H7 (cell line): ENCODE measurements around the gene PDCD10. TPM values are rescaled to one million over a fixed set of nuclear protein-coding genes. Genes with fewer than 3 reads are reported as not detected.

Experiments used
- DNase-seq: peaks from one replicate; pipeline ENCODE4 v3.0.0; 2012
- H3K27me3 ChIP-seq: 2 replicates; pipeline ENCODE4 v1.6.0; 2011; ENCODE audit warnings: mild to moderate bottlenecking, low read length; ENCODE audit not compliant: control insufficient read depth, insufficient read depth
- H3K36me3 ChIP-seq: replicated peaks from 2 replicates; pipeline ENCODE4 v1.5.1; 2011; ENCODE audit warnings: low read length; ENCODE audit not compliant: control insufficient read depth, insufficient read depth
- H3K4me3 ChIP-seq: 2 replicates; pipeline ENCODE4 v1.5.1; 2011; ENCODE audit warnings: low read depth, mild to moderate bottlenecking, control low read depth, low read length, moderate library complexity; ENCODE audit not compliant: insufficient read depth
- total RNA-seq: library from RNA; depleted of rRNA; stranded (reverse); fragments of >200 nt; shearing (Covaris generic); gene quantifications from 2 replicates; pipeline ENCODE4 v1.2.3, GENCODE V29; 2014; rRNA removed

The PDCD10 gene
- total RNA-seq: 53.3 and 68.5 TPM in 2 replicates

- peak; percentile 82 for DNase-seq
- Histone ChIP-seq H3K36me3 (no peaks in the 10 kb centered on the region), H3K4me3 (peak within 1 kb of the TSS; percentile 95), H3K27me3 (no peaks in the 10 kb centered on the region)
These were observed at the start of gene PDCD10 for GRCh38 chr3:167734498-167735232. TSS of gene PDCD10 (minus strand) at chr3:167734892. CDS start at chr3:167720157, 14,735 bp downstream.

- no peaks in the 10 kb centered on the region for H3K27me3 ChIP-seq
- no peak for DNase-seq
- no peaks in the 10 kb centered on the region for H3K36me3 ChIP-seq
- H3K4me3 ChIP-seq: no peak overlapping the region
These were observed 49.1 kb upstream of the PDCD10 start for GRCh38 chr3:167783781-167784180.

DNA sequence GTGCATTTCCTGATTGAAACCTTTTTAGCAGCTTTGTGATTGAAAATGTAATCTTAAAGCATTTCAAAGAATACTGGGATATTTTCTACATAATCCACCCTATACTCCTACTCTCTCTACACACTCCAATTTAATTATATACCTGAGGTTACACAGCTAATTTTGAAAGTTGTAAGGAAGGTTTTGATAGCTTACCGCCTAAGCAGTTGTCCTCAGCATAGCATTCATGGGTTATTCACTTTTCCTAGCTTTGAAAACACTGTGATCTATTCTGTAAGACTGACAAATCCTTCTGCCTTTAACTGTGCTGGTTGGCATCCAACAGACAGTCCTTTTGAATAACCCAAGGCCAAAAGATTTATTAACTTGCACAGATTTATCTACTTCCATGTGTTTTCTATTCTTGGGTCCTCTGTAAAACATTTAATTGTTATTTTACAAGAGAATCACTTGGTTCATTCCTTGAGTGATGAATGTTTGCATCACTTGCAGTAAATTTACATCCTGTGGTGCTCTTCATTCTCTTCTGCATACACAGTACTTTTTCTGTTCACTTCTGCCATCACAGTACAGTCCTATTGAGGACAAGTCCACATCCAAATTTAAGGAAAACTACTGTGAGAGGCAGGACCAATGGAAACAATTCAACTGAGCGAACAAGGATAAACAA lies 45.7 kb upstream of the PDCD10 start:
- no peak for DNase-seq
- H3K36me3 ChIP-seq: no peaks in the 10 kb centered on the region

GRCh38 chr3:167777356-167777755 lies 42.7 kb upstream of the PDCD10 start:
- H3K36me3 ChIP-seq: no peaks in the 10 kb centered on the region
- no peaks in the 10 kb centered on the region for H3K27me3 ChIP-seq
- no peak overlapping the region for H3K4me3 ChIP-seq
- no peak for DNase-seq

More for the DNA sequence above, 45.7 kb upstream of the PDCD10 start:
- Histone ChIP-seq H3K27me3 (no peaks in the 10 kb centered on the region), H3K4me3 (no peak overlapping the region)

DNA sequence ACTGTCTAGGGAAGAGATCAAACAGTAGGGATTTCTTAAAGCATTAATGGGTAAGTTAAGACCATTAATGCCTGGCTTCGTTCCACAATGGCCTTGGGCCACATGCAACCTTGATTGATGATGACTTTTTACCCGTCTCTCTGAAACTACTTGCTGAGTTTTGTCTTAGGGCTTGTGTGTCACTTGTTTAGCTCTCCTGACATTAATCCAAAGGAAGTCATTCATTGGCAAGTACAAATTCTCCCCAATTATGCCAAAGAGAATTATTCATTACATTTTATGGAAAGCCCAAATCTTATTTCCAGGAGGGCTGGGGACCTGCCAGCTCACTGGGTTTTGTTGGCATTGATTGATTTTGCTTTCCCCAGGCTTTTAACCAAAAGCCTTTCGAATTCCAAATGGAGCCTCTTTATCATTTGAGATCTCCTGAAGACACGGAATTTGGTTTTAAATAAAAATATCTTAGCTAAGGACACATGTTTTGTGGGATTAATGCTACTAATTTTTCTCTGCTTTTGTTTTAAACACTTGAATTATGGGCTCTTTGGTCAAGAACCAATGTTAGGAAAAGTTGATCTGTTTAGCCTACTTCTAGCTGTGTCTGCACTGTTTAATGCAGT lies 41.5 kb upstream of the PDCD10 start:
- Histone ChIP-seq H3K27me3 (no peaks in the 10 kb centered on the region), H3K4me3 (no peak overlapping the region), H3K36me3 (no peaks in the 10 kb centered on the region)
- no peak for DNase-seq

DNA sequence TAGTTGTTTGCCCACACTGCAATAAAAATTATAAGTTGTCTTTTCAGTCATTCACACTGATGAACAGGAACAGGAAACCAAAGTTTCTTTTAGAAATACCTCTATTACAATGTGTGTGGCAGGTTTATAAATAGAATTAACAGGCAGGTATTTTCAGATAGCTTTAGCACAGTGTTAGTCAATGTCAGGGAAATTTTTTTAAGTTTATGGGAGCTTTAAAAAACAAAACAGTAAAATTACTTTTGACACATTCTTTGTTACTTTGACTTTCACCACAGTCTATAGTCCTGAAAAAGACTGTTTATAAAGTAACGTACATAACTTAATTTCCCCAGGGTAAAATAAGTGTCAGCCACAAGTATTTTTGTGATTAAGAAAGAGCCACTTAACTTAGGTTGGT lies 38.9 kb upstream of the PDCD10 start:
- no peaks in the 10 kb centered on the region for H3K27me3 ChIP-seq
- H3K4me3 ChIP-seq: no peak overlapping the region
- no peak for DNase-seq
- H3K36me3 ChIP-seq: no peaks in the 10 kb centered on the region

GRCh38 chr3:167772992-167773391 lies 38.3 kb upstream of the PDCD10 start:
- no peak for DNase-seq
- Histone ChIP-seq H3K4me3 (no peak overlapping the region), H3K27me3 (no peaks in the 10 kb centered on the region)

DNA sequence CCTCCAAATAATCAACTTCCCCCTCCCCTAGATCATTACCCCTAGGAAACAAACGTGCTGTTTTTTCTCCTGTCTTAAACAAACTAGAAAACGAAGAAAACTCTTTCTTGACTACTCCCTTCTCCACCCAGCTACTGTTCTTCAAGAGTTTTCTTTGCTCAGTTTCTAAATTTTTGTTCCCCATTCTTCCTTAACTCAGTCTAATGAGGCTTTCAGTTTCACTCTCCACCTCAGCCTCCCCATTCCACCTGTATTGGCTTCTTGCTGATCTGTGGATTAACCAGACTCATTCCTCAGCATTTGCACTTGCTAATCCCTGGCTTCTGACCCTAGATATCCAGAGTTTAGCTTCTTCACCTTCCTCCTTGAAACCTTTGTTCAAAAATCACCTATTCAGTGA lies 27.6 kb upstream of the PDCD10 start:
- Histone ChIP-seq H3K36me3 (no peaks in the 10 kb centered on the region), H3K4me3 (no peak overlapping the region), H3K27me3 (no peaks in the 10 kb centered on the region)
- no peak for DNase-seq

More at GRCh38 chr3:167772992-167773391, 38.3 kb upstream of the PDCD10 start:
- no peaks in the 10 kb centered on the region for H3K36me3 ChIP-seq

- Histone ChIP-seq H3K4me3 (no peak overlapping the region), H3K27me3 (no peaks in the 10 kb centered on the region), H3K36me3 (no peaks in the 10 kb centered on the region)
- no peak for DNase-seq
These were observed 26.6 kb upstream of the PDCD10 start for GRCh38 chr3:167761302-167761701.

- Histone ChIP-seq H3K36me3 (no peaks in the 10 kb centered on the region), H3K27me3 (no peaks in the 10 kb centered on the region), H3K4me3 (no peak overlapping the region)
- no peak for DNase-seq
These were observed 19.4 kb upstream of the PDCD10 start for GRCh38 chr3:167754049-167754448.

GRCh38 chr3:167750272-167750971 lies 15.7 kb upstream of the PDCD10 start:
- Histone ChIP-seq H3K27me3 (no peaks in the 10 kb centered on the region), H3K4me3 (no peak overlapping the region), H3K36me3 (no peaks in the 10 kb centered on the region)
- no peak for DNase-seq

DNA sequence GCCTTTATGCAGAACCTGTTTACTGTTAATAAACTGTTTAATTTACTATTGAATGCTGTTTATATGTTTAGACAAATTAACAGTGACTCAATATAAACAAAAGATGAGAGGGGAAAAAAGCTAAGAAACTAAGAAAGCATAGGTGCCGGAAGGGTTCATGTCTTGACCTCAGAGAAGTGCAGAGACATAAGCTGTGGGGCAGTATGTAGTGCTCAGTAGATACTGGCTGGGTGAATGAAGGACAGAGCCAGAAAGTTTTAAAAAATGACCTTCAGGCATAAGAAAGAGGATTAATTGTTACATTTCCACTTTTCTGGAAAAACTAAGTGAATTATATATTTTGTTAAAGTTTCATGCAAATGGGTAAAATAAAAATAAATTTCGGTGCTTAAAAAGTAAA lies 15.0 kb upstream of the PDCD10 start:
- no peaks in the 10 kb centered on the region for H3K36me3 ChIP-seq
- H3K4me3 ChIP-seq: no peak overlapping the region
- no peak for DNase-seq
- H3K27me3 ChIP-seq: no peaks in the 10 kb centered on the region

- Histone ChIP-seq H3K27me3 (no peaks in the 10 kb centered on the region), H3K36me3 (no peaks in the 10 kb centered on the region), H3K4me3 (no peak overlapping the region)
- no peak for DNase-seq
These were observed 14.5 kb upstream of the PDCD10 start for GRCh38 chr3:167749209-167749608.

- Histone ChIP-seq H3K36me3 (no peaks in the 10 kb centered on the region), H3K4me3 (no peak overlapping the region), H3K27me3 (no peaks in the 10 kb centered on the region)
- DNase-seq: no peak
These were observed 9.1 kb upstream of the PDCD10 start for GRCh38 chr3:167743799-167744198.
